G401.6 (cell line): ENCODE measurements around the gene ICAM2.
"Not testable (repeated sequence)": the region's sequence is repeated elsewhere in the genome, so short reads cannot be mapped to it uniquely, and the experiment has no call there.

Experiments used
- FAIRE-seq: peaks from 2 replicates; lab custom pipeline; 2012; peaks lifted over from hg19 to GRCh38; lab: Jason Lieb, UNC

ICAM2 gene

DNA sequence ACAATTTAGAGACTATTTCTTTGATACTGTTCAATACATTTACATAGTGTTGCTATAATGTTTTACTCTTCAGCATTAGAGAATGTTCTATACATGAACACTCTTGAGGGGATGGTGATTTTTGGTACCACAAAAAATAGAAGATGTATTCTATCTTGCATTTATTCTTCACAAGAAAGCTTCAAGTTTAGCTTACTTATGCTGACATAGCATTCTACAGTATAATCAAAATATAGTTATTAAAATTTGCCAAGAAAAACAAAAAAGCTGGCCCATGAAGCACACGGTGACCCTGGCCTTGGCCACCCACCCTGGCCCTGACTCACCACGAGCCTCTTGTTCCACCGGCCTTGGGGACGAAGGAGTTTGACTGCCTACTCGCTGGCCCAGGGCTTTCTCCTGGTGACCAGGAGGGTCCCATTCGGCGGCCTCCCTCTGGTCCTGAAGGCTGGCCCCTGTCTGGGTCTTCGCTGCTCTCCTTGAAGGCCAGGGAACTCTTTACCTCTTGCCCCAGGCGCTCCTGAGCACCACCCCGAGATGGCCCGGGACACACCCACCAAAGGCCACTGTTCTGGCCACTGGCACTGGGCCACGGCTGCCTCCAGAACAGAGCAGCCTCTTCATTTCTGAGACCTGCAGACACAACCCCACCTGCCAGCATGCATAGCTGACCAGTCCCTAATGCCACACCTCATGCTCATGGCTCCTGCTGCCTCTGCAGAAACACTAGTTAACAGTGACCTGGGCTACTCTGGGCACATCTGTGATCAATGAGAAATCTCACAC is 22.5 kb upstream of the ICAM2 start:
- no peak for FAIRE-seq

DNA sequence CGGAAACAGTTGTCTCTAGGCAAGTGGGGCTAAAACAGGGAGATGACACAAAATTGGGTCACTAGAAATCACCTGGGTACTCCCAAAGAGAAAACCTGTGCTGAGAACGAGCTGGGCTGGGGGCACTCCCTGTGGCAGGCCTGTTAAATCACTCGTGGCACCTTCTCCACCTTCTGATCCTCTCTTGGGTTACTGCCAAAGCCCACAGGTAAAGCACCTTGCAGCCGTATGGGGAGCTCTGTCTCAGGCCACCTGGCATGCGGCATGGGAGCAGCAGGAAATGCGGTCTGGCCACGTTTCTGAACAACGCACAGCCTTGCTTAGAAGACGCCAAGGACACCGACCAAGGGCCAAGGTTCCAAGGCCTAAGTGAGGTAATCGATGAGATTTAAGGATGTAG is 21.5 kb upstream of the ICAM2 start:
- no peak for FAIRE-seq

DNA sequence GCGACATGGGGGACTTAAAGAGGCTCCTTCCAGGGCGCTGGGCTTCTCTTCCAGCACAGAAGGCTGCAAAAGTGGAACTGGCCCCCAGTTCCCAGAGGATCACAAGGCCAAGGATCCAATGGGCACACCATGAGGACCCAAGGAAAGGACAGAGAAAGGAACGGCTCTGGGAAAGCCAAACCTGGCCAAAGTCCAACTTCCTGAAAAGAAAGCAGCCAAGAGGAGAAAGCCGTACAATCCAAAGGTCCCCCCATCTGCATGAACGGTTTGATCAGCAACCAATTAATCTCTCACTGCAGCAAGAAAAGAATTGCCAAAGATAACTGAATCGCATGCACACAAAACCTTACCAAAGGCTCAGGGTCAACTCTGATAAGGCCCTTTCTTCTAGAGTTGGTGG is 19.8 kb upstream of the ICAM2 start:
- FAIRE-seq: no peak

DNA sequence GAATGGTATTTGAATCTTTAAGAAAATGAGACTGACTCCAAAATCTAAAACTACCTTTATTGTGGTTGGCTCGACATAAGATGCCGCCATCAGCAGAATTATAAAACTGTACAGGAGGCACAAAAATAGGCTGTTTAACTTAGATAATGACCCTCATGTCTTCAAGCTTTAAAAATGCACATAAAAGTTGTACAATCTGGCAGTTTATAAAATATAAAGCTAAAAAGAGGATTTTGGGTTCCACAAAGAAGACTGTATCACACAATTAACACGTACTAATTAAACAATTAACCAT is 18.6 kb upstream of the ICAM2 start:
- FAIRE-seq: no peak

DNA sequence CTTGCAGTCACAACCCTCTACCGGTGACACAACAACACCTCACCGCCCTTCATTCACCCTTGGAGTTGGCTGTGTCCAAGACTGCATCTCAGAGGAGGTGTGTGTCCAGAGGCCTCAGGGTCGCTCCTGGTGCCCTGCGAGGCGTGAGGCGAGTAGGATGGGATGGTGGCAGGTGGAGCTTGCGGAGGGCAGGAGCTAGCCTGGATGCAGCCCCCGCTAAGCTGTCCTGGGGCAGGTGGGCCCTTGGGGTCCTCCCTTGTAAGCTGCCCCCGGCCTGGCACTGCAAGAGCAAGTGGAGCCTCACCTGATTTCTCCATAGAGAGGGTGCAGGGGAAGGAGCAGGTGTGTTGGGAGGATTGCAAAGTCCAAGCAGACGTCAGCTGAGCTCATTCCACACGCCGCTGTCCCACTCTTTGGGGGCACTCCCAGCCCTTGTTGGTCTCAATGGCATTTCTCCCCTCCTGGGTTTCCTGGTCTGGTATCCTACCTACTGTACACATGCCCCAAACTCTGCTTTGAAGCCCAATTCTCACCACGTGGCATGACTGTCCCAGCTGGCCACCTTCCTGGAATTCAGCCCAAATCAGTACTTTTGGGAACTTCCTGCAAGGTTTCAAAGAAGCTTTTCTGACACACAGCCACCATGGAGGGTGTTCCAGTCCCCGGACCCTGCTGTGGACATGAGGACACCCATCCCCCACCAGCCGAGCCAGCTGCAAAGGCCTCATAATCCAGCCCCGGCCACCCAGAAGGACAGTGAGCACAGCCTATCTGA is 18.1 kb upstream of the ICAM2 start:
- no peak for FAIRE-seq

DNA sequence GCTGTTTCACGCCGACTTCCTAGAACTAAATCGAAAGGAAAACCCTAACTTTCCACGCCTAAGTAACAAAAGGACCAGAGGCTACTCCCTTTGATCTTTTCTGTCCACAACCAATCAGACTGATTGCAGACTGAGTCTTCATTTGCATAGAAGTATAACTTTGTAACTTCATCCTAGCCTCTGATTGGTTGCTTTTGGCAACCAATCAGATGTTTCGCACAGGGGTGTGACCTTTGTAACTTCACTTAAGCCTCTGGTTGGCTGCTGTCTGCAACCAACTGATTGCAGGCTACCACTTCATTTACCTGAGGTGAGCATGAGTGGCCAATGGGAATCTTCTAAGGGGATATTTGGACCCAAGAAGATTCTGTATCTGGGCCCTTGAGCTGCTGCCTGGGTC is 17.4 kb upstream of the ICAM2 start:
- FAIRE-seq: no peak

DNA sequence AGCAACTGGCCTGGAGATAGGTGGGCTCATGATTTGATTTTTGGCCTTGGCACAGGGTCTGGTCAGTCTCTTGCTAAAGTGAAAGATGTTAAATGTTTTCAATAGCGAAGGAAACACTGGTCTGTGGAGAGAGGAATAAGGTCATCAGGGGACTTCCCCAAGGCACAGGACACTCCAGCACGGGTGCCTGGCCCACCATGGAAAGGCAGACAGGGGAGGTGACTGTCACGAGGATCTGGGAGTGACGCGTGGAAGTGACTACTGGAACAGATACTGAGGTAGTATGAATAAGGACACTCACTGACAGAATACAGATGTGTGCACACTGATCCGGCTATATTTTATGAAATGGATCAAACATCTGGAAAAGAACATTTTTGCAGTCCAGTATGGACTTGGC is 16.7 kb upstream of the ICAM2 start:
- no peak for FAIRE-seq

DNA sequence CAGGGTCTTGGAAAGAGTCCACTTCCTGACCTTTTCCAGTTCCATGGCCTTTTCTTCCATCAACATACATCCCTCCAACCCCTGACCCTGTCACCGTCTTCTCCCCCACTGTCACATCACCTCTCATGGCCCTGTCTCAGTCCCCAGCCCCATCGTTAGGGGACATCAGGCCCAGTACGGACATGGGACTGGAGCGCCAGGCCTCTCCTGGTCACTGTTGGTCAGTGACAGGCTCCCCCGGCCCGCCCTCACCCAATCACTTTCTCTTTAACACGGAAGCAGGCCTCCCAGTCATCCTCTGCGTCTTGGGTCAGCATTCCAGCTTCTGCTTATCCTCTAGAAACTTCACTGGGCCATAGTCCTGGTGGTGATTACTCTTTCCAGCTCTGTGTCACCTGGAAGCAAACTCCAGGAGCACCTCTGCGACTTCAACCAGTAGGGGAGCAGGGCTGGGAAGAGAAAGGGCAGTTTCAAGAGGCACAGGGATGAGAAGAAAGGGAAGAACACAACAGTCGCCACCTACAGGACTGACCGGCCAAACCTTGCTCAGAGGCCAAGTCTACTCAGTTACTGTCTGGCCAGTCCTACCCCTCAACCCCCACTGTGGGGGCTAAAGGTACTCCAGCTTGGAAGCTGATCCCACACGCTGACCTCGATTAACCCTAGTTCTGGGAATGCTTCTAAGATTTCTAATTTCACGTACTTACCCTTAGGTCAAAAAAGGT is 15.9 kb upstream of the ICAM2 start:
- FAIRE-seq: no peak

DNA sequence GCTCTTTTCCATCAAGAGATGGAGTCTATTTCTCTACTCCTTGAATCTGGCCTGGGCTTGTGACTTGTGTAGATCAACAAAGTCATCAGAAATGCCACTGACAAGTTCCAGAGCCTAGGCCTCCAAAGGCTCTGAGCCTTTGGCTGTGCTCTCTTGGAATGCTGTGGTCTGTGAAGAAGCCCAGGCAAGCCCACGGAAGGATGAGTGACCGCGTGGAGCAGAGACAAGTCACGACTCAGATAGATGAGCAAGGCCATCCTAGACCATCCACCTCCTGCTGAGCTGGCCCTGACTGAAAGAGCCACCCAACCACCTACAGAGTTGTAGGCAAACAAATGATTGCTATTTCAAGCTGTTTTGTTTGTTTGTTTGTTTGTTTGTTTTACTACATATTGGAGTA is 11.6 kb upstream of the ICAM2 start:
- FAIRE-seq: no peak

DNA sequence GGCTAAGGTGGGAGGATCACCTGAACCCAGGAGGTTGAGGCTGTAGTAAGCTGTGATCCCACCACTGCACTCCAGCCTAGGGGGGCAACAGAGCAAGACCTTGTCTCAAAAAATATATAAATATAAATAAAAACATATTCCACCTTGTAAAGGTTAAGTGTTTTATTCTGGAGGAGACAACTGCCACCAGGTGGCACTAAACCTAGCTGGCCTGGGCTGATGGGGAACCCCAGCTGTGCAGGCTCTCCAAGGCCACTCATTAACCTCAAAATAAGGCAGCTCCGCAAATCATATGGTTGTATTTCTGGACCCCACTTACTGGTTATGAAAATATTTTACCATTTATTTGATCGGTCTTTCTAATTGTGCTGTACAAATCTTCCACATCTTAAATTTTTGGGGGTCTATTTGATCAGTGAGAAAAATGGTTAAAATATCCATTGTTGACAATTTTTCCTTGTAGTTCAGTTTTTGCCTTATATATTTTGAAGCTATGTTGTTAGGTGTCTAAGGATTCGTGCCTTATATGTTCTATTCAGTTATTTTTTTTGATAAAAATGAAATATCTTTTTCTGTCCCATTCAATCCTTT is 8.5 kb upstream of the ICAM2 start:
- no peak for FAIRE-seq

DNA sequence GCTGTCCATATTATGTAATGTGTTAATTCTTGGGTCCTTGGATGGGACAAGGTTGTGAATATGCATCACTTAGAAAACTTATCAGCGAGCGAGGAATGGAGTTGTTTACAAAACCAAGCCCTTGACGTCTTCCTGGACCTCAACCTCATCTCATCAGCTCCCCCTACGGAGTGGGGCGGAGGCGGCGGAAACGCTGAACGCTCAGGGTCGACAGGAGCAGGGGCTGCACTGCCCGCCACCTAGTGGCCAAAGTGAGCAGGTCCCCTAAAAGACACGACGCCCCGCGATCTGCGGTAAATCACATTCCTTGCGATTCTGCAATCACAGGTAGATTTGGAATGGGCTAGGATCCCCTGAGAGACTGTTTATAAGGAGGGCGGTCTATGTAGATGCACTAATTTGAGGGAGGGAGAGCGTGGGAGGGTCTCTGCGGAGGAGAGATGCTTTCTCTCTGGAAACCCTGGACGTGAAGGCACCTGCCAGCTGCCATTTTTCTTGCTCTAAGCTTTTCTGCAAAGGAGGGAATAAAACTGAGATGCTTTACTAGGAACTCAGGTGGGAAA is 5.4 kb upstream of the ICAM2 start:
- no peak for FAIRE-seq

DNA sequence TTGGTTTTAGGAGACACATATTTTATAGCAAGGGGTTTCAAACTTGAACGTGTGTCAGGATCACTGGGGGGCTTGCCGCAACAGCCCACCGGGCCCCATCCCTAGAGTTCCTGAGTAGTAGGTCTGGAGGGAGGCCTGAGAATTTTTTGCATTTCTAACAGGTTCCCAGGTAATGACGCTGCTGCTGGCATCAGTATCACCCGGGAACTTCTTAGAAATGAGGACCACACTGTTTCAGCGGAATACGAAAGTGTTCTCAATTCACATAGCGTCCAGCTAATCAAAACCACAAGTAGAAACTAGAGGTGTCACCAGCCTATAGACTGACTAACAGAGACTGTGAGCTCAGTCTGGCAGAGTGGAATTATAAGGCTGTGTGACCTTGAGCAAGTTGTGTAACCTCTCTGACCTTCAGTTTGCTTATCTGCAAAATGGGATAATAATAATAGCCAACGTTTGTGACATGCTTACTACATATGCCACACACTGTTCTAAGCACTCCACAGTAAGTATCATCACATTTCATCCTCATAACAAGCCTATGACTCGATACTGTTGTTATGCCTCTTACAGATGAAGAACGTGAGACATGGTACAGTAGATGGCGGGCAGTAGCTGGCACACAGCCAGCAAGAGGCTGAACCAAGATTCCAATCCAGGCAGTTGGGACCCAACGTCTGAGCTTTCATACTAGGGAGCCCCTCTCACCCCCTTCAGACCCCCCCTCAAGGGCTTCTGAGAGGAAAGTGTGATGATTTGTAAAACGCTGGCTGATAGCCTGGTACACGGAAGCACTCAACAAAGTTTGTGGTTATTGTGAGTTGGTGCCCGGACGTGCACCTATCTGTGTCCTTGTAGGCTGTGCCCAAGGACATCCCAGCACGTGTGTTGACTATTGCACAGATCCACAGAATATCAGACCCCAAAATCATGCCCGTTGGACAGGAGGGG is 4.6 kb upstream of the ICAM2 start:
- no peak for FAIRE-seq

DNA sequence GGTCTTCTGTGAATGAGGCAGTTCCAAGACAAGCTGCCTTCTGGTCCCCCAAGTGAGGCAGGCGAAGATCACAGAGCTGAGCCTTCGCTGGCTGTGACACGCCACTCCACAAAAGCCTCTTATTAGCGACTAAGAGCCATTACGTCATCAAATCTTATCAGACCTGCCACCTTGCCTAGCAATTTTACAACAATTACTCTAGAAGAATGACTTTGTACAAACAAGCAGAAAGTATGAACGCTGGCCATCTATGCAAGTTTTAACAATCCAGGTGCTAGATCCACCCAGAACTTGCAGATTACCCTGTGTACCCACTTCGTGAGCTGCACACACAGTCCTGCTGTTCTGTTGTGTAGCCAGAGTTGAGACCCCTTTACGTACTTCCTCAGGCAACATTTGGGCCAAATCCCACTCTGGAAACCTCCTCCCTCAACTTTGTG is 3.8 kb upstream of the ICAM2 start:
- FAIRE-seq: no peak

DNA sequence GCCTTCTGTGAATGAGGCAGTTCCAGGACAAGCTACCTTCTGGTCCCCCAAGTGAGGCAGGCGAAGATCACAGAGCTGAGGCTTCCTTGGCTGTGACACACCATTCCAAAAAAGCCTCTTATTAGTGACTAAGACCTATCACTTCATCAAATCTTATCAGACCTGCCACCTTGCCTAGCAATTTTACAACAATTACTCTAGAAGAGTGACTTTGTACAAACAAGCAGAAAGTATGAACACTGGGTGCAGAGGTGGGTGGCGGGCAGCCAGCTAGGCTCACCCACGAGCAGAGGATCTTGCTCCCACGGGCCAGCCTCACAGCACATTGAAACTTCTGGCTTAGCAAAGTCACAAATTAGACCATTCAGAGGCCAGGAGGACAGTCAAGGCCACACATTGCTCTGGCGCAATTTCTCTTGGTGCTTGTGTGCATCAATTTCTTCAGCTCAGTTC is 2.2 kb upstream of the ICAM2 start:
- no peak for FAIRE-seq

DNA sequence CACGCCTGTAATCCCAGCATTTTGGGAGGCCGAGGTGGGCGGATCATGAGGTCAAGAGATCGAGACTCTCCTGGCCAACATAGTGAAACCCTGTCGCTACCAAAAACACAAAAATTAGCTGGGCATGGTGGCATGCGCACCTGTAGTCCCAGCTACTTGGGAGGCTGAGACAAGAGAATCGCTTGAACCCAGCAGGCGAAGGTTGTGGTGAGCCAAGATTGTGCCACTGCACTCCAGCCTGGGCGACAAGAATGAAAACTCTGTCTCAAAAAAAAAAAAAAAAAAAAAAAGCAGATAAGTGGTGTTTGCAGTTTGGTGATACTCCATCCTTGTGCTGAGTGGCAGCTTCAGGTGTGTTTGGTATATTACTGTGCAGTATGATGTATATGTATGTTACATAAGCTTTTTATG is 877 bp downstream of the ICAM2 start:
- not testable (repeated sequence) for FAIRE-seq

DNA sequence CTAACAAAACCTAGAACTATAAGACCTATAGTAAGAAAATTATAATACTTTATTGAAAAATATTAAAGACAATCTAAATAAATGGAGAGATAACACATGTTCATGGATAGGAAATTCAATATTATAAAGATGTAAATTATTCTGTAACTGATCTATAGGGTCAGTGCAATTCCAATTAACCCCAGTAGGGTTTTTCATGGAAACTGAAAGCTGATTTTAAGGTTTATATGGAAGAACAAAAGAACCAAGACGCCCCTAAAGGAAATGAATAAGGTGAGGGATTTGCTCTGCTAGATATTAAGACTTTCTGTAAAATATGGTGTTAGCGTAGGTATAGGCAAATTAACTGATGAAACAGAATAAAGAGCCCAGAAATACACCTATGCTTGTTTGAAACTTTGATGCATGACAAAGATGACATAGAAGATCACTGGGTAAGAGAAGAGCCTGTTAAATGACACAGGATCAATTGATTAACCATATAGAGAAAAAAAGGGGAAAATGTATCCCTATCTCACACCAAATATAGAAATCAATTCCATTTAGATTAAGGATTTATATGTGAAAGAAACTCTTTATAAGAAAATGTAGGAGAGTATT is 3.0 kb downstream of the ICAM2 start:
- FAIRE-seq: peak; percentile 37

DNA sequence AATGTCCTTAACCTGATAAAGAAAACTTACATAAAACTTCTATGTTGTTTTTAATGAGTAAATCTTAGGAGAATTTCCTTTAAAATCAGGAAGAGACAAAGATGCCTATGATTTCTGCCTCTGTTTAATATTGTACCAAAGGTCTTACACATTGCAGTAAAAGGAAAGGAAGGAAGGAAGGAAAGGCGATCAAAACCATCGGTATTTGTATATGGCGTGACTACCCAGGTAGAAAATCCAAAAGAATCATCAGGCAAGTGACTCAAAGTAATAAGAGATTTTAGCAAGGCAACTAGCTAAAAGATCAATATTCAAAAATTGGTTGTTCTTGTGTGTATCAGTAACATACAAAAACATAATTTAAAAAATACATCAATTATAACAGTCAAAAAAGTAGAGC is 3.5 kb downstream of the ICAM2 start:
- FAIRE-seq: no peak

DNA sequence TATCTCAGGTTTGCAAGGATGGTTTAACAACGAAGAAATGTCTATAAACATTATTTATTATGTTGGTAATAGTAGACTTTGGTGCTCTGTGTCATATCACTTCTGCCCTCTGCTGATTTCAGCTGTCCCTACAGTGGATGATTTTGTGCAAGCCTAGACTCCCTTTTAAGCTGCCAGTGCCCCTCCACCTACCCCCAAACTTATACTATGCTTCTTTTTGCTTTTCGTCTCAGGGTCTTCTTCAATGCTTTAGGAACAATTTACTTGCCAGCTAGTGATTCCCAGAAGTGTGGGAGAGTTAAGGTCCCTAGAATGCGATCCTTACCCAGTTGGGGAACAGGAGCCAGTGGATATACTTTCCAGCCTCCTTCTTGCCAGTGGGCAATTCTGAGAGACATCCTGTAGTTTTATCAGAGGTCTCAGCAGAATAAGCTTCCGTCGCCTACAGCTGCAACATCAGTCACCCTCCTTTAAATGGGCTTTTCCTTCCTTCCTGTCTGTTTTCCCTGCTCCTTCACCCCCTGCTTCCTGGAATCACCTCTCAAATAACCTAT is 4.1 kb downstream of the ICAM2 start:
- no peak for FAIRE-seq

DNA sequence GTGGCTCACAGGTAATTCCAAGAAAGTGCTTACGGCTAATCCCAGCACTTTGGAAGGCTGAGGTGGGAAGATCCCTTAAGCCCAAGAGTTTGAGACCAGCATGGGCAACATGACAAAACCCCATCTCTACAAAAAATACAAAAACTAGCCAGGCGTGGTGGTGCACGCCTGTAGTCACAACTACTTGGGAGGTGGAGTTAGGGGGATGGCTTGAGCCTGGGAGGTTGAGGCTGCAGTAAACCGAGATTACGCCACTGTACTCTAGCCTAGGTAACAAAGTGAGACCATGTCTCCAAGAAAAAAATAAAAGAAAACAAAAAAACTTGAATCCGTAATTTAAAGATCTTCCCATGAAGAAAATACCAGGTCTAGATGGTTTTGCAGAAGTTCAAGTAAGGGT is 5.0 kb downstream of the ICAM2 start:
- no peak for FAIRE-seq

DNA sequence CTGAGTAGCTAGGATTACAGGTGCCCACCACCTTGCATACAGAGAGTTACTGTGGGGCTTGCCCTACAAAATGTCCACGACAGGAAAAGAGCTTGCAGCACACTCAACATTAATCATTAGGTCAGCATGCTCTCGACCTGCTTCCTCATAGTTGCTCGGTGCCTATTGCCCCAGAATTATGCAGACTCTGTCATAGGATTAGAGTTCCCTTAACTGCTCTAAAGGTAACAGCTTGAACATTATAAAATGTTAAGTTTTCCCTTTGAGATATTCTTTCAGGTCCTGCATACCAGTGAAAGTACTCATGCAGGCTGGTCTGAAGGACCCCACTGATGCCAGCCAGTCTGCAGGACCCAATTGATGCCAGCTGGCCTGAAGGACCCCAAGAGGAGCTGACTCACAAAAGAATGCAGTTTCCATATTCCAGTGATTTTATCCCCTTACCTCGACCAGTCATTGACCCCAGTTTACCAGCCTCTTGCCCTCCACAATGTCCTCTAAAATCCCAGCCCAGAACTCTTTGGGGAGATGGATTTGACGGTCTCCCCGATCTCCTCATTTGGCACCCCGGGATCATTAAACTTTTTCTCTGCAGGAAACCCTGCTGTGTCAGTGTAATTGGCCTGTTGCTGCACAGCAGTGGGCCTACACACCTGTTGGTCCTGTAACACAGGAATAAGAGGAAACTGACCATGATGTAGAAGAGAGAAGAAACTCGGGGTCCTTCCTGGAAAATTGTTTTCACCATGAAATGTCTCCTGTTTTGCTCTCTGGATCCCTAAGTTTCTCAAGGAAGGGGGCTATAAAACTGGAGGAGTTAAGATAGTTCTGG is 10.6 kb downstream of the ICAM2 start:
- no peak for FAIRE-seq
